ENCODE results near the gene TOMM70.
A peak's percentile ranks its signal among the peaks of the same experiment; 100 is the strongest.

TOMM70 gene

DNA sequence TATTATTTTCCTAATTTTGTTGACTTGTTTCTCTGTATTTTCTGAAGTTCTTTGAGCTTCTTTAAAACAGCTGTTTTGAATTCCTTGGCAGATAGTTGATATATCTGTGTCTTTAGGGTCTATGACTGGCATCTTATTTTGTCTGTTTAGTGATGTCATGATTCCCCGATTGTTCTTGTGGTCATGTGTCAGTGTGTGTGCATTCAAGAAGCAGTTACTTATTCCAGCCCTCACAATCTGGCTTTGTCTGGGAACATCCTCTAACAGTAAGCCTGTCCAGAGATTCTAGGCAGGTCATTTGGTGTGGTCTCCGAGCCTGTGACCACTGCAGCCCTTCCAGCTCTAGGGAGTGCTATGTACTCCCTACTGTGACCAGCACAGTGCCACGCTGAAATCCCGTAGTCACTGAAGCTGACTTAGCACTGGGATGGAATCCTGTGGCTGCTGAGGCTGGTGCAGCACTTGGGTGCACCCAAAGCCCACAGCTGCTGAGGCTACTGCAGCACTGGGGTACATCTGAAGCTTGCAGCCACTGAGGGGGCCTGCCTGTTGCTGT is 7.2 kb upstream of the TOMM70 start:
- Mint-ChIP-seq H3K9me3 (peaks cover 77% of the 10 kb centered on the region), H3K4me1 (peaks cover 23% of the 10 kb centered on the region), H3K4me3 (no peak overlapping the region), H3K27ac (no peak overlapping the region), H3K27me3 (ENCODE audit: low read depth, poor library complexity) (no peaks in the 10 kb centered on the region), H3K36me3 (ENCODE audit: low read depth) (peaks cover 88% of the 10 kb centered on the region)
- DNase-seq, result no peak
- TF ChIP-seq, protein P1, sequence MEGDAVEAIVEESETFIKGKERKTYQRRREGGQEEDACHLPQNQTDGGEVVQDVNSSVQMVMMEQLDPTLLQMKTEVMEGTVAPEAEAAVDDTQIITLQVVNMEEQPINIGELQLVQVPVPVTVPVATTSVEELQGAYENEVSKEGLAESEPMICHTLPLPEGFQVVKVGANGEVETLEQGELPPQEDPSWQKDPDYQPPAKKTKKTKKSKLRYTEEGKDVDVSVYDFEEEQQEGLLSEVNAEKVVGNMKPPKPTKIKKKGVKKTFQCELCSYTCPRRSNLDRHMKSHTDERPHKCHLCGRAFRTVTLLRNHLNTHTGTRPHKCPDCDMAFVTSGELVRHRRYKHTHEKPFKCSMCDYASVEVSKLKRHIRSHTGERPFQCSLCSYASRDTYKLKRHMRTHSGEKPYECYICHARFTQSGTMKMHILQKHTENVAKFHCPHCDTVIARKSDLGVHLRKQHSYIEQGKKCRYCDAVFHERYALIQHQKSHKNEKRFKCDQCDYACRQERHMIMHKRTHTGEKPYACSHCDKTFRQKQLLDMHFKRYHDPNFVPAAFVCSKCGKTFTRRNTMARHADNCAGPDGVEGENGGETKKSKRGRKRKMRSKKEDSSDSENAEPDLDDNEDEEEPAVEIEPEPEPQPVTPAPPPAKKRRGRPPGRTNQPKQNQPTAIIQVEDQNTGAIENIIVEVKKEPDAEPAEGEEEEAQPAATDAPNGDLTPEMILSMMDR (IDR thresholded peaks at IDR 0.05), result no peak

DNA sequence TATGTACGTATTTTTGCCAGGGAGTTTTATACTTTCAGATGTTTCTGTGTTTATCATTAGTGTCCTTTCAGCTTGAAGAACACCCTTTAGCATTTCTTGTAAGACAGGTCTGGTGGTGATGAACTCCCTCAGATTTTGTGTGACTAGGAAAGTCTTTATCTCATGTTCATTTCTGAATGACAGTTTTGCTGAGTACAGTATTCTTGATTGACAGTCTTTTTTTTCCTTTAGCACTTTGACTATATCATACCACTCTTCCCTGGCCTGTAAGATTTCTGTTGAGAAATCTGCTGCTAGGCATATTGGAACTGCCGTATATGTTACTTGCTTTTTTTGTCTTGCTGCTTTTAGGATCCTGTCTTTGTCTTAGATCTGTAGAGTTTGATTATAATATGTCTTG is 6.3 kb upstream of the TOMM70 start:
- Mint-ChIP-seq H3K36me3 (ENCODE audit: low read depth) (peaks cover 79% of the 10 kb centered on the region), H3K4me3 (no peak overlapping the region), H3K27ac (no peak overlapping the region), H3K9me3 (peaks cover 68% of the 10 kb centered on the region), H3K27me3 (ENCODE audit: low read depth, poor library complexity) (no peaks in the 10 kb centered on the region), H3K4me1 (peaks cover 28% of the 10 kb centered on the region)
- TF ChIP-seq, protein P1 (IDR thresholded peaks at IDR 0.05), result no peak
- DNase-seq, result no peak

DNA sequence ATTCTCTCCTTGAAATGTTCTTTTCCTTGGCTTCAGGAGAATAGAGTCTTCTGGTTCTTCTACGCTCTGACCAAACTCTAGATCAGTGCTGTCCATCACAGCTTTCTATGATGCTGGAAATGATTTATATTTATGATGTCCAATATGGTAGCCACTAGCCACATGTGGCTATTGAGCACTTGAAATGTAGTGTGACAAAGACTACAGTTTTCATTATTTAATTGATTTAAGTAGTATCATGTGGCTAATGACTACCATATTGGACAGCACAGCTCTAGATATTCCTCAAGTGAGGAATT is 3.3 kb upstream of the TOMM70 start:
- no peak for DNase-seq
- Mint-ChIP-seq H3K9me3 (peaks cover 49% of the 10 kb centered on the region), H3K4me3 (peak overlapping the region; percentile 92), H3K36me3 (ENCODE audit: low read depth) (peaks cover 49% of the 10 kb centered on the region), H3K4me1 (peaks cover 48% of the 10 kb centered on the region), H3K27ac (no peak overlapping the region), H3K27me3 (ENCODE audit: low read depth, poor library complexity) (no peaks in the 10 kb centered on the region)
- TF ChIP-seq, protein P1 (IDR thresholded peaks at IDR 0.05), result no peak

- Mint-ChIP-seq H3K27me3 (ENCODE audit: low read depth, poor library complexity) (no peaks in the 10 kb centered on the region), H3K4me1 (peaks cover 52% of the 10 kb centered on the region), H3K27ac (no peak overlapping the region), H3K9me3 (peaks cover 43% of the 10 kb centered on the region), H3K4me3 (peak overlapping the region; percentile 92), H3K36me3 (ENCODE audit: low read depth) (peaks cover 46% of the 10 kb centered on the region)
- TF ChIP-seq, protein P1 (IDR thresholded peaks at IDR 0.05), result no peak
- DNase-seq, result peak; percentile 18
Observed at GRCh38 chr3:100403362-100404249, 2.7 kb upstream of the TOMM70 start.

DNA sequence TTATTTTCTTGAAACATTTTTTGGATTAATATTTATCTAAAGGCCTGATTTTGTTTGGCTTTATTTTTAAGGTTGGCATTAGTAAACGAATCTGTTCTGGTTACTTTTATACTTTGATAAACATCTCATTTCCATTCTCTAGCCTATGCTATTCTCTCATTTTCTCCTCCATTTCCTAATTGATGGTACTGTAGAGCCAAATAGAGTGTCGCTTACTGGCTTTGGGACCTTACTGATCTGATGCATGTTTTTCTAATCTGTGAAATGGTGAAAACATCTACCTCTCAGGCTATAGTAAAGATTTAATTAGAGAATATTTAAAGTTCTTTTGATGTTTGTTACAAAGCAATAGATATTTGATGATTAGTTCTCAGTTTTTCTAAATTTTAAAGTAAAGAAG is 2.0 kb upstream of the TOMM70 start:
- H3K4me3 Mint-ChIP-seq, result peak overlapping the region; percentile 92
- no peak for DNase-seq

More for the DNA sequence above, 2.0 kb upstream of the TOMM70 start:
- peaks cover 43% of the 10 kb centered on the region for H3K36me3 Mint-ChIP-seq (ENCODE audit: low read depth)
- H3K4me1 Mint-ChIP-seq, result peaks cover 55% of the 10 kb centered on the region
- H3K27ac Mint-ChIP-seq, result peak overlapping the region; percentile 41
- peaks cover 36% of the 10 kb centered on the region for H3K9me3 Mint-ChIP-seq
- TF ChIP-seq, protein P1 (IDR thresholded peaks at IDR 0.05), result no peak
- no peaks in the 10 kb centered on the region for H3K27me3 Mint-ChIP-seq (ENCODE audit: low read depth, poor library complexity)
